Ovary (tissue), 3 donors: ENCODE data around the gene CFAP90.

Experiments
- CTCF ChIP-seq, 3 donors: fragments of 450-650 bp in 2 of 3; fragments of 200-600 bp in 1 of 3; IDR thresholded peaks; one replicate each; pipeline versions ENCODE4 v1.5.1 to v1.8.0; 2016 to 2022; ENCODE audit warnings: antibody characterized with exemption in 3 of 3, mild to moderate bottlenecking in 1 of 3
- POLR2A ChIP-seq: fragments of 450-650 bp; IDR thresholded peaks from one replicate; pipeline ENCODE4 v1.6.1; 2017; ENCODE audit warnings: antibody characterized with exemption, mild to moderate bottlenecking, moderate library complexity
- donor health status: DM: no; HTN: no; CAD: no.

GRCh38 chr5:7827610-7828009 is 23.3 kb downstream of the CFAP90 start:
- TF ChIP-seq CTCF (IDR thresholded peaks at IDR 0.05) (no peak), POLR2A (no peak)
